DMS153 (cell line): ENCODE results near the gene AIF1.
A peak's percentile ranks its signal among the peaks of the same experiment; 100 is the strongest.

ENCODE experiments used
- DNase-seq: peaks from one replicate; lab custom pipeline; 2025; lab: John Stamatoyannopoulos, UW

Gene AIF1

DNA sequence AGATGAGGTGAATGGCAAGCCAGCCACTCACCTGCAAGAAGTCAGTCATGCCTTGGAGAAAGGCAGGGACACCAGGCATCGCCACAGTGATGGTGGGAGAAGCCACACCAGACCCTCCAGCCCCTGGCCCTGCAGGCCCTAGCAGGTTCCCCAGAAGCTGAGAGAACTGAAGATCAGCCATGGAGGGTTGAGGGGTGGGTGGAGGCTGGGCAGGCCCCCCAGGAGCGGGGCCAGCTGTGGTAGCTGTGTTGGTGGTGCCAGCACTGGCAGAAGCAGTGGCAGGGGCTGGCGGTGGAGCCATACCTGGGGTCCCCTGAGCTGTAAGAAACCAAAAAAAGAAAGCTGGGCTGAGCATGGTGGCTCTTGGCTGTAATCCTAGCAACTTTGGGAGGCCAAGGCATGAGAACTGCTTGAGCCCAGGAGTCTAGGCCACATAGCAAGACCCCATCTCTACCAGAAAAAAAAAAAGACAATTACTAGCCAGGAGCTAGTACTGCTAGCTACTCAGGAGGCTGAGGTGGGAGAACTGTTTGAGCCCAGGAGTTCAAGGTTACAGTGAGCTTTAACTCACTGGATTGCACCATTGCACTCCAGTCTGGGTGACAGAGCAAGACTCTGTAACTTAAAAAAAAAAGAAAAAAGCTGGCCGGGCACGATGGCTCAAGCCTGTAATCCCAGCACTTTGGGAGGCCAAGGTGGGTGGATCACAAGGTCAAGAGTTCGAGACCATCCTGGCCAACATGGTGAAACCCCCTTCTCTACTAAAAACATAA, 27.9 kb downstream of the AIF1 start:
- no peak for DNase-seq

- DNase-seq = no peak
Measured at GRCh38 chr6:31643818-31644454, 28.9 kb downstream of the AIF1 start.

- DNase-seq = no peak
Measured at GRCh38 chr6:31645325-31645724, 30.3 kb downstream of the AIF1 start.

- peak; percentile 36 for DNase-seq
Measured at GRCh38 chr6:31651602-31652191, 36.7 kb downstream of the AIF1 start.

DNA sequence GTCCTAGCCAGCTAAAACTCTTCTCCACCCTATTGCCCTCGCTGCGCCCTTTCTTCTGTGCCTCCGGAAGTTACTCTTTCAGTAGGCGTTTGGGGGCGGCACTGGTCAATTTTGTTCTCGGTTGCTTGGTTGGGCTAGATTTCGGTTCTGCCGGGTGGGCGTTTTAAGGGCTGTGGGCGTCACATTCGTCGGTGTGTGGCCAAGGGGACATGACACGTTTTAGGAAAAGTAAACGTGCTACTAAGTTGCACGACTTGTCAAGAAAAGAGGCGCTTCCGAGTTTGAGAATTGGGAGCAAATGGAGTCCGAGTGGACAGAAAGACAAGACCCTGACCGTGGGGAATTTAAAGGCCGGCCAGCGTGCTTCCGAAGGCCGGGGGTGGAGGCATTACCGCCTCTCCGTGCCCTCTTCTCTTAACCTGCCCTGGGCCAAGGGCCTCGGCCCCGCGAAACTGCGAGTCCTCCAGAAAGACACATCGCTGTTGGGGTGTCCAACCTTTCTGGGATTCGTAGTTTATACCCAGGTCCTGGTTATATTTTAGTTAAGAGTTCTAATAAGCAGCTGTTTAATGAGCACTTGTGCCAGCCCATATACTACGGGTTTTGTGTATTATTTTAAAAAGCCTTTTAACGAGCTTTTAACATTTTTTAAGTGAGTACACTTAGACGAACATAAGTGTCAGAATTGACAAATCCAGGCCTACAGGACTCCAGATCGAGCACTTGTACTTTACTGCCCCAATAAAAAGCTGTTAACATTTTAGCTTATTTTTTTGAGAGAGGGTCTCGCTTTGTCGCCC, 38.1 kb downstream of the AIF1 start:
- no peak for DNase-seq

GRCh38 chr6:31654574-31655348, 39.7 kb downstream of the AIF1 start:
- DNase-seq = no peak

DNA sequence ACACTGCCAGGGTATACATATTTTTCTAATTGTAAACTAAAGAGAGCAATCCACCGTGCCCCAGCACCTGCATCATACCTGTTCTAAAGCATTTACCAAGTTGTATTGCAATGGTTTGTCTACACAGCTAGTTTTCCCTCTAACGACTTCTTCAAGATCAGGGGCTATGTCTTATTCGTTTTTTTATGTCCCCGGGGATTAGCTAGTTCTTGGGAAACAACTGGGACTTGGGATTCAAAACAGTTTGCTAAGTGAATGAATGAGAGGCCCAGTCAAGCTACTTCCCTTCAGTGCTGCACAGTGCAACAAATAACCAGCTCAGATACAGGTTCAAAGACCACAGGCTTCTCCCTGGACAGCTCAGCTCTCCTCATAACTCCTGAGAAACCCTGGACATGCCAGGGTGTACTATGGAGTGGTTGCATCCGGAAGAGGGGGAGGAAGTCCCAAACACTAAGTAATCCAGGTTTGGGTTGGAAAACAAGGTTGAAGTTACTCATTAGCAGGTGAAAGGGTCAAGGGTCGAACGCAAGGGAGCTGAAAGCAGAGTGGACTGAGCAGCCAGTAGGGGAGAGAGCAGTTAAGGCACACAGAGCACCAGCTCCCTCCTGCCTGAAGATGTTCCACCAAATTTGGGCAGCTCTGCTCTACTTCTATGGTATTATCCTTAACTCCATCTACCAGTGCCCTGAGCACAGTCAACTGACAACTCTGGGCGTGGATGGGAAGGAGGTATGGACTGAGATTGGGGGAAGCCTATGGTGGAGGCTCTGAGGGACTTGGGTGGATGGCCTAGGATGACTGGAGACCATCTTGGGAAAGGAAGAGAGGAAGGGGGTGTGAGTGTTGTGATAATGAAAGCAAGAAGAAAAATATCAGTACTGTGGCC, 40.6 kb downstream of the AIF1 start, which contains the start of gene APOM:
Gene APOM (plus strand): TSS at position 546 of the 889 bp plus-strand sequence. CDS start 73 bp downstream, at position 619.
- DNase-seq = no peak

- no peak for DNase-seq
Measured at GRCh38 chr6:31657406-31658157, 42.5 kb downstream of the AIF1 start.

DNA sequence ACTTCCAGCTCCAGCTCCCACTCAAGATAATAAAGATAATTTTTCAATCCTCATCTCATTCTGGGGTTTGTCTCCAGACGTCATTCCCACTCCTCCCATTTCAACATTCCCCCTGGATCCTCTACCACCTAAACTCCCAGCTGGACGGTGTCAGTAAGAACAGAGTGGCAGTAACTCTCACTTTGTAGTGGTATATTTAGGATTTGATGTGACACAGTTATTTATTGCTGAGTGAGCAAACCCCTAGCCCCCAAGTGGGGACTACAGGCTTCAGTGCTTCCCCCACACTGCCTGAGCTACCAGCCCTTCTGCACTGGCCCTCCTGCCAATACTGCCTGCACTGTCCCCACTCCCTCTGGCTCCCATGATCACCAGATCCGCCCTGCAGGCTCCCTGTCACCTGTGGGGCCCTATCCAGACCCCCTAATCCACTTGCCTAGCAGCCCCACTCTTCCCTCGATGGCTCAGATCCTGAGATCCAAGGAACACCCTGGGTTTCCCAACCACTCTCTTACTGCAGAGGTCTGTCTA, 43.2 kb downstream of the AIF1 start:
- DNase-seq = no peak

- DNase-seq = no peak
Measured at GRCh38 chr6:31658983-31659648, 44.1 kb downstream of the AIF1 start.

- no peak for DNase-seq
Measured at GRCh38 chr6:31659649-31660380, 44.8 kb downstream of the AIF1 start.

- peak; percentile 73 for DNase-seq
Measured at GRCh38 chr6:31660381-31661261, 45.6 kb downstream of the AIF1 start, which contains the start of gene C6orf47. Gene C6orf47, minus strand, starts transcription at chr6:31660778. Its CDS starts 831 bp downstream, at chr6:31659947.

DNA sequence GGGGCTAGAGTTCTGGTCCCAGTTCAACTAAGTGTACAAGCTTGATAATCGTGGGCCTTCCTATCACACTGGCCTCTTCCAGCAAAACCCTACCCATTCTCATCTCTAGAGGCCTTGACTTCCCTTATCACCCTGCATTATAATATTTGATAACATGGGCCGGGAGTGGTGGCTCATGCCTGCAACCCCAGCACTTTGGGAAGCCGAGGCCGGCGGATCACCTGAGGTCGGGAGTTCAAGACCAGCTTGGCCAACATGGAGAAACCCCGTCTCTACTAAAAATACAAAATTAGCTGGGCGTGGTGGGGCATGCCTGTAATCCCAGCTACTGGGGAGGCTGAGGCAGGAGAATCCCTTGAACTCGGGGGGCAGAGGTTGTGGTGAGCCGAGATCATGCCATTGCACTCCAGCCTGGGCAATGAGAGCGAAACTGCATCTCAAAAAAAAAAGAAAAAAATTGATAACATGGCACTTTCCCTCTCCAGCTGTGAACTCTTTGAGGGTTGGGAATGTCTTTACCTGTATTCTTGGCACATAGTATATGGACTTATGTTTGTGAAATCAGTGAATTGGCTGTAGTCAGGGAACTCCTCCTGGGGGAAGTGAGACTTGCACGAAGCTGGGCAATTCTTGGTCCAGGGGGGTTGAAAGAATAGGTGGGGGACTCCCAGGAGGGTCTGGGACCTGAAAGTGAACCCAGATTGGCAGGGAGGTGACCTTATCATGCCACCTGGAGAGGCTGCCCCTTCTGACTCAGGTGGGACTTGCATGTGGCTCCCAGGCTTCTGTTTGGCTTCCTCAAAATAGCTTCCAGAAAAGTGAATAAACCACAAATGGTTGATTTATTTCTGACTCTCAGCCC, 46.5 kb downstream of the AIF1 start:
- no peak for DNase-seq

GRCh38 chr6:31662124-31662723, 47.2 kb downstream of the AIF1 start:
- no peak for DNase-seq

DNA sequence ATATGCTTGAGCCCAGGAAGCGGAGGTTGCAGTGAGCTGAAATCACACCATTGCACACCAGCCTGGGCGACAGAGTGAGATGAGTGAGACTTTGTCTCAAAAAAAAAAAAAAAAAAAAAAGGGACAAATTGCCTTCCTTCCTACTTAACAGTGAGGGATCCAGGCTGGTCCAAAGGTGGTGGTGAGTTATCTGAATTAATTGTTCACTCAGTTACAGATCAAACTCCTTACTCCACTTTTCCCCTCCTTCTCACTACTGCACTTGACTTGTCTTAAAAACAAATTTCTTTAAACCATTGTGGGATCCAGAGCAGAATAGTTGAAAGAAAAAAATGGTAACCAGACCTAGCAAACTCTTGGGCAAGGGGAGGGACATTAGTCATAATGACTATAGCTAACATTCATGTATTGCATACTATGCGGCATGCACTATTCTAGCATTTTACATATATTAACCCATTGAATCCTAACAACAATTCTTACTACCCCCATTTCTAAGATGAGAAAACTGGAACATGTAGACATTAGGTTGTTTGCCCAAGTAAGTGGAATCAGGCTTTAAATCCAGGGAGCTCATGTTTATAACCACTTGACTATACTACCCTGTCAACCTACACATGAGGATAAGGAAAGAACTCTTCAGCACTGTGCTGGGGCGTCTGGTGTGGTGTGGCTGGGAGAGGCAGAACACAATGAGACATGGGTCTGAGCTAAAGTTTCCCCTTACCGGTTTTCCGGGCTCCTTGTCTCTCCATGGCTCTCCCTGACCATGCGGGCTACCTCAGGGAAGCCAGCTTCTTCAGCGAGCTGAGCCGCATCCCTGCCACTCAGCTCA, 48.3 kb downstream of the AIF1 start:
- no peak for DNase-seq
